ENCODE results near the gene BEAN1. TPM values are rescaled to one million over a fixed set of nuclear protein-coding genes. Genes with fewer than 3 reads are reported as not detected.

Gene BEAN1
- total RNA-seq, 1 experiment from 2014 or later: not detected

DNA sequence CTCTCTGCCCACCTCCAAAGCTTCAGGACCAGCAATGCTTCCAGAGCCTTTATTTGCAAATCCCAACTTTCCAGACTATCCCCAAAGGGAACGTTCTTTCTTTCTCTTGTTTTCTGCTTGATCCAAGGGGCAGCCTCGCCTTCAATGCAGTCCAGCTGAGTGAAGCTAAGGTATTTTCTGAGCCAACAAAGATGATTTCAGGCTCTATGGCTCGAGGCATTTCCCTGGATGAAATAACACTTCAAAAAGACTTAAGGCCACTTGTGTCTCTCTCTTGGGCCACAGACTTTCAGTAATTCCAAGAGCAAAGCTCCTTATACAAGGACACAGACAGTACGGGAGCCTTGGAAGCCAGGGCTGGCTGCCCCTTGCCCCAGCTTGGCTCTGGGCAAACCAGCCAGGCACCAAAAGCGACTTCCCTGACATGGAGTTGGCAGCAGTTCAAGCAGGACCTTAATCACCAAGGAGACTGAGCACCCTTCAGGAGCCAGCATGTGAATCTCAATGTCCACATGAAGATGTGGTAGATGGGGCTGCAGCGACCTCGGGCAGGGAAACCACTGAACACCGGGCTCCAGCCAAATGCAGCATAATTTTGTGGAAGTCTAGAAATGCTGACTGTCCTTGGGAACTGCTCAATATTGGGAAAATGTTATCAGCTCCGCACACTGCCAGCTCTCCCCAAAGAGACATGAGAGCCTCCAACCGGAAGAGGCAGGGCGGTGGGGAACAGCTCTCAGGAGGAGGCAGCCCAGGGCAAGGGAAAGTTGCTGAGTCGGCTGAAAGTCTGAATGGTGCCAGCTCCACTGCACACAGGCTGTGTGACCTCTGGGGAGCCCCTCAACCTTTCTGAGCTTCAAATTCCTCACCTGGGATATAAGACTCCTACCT lies 83.9 kb downstream of the BEAN1 start:
- no peak for DNase-seq (ENCODE audit: low read depth, low spot score)
- intact Hi-C loops (cut with micrococcal nuclease; ENCODE audit: unreplicated experiment): no loop called here
- H3K4me1 ChIP-seq (ENCODE audit: control insufficient read depth, insufficient read depth, low read length): peaks cover 30% of the 10 kb centered on the region

DNA sequence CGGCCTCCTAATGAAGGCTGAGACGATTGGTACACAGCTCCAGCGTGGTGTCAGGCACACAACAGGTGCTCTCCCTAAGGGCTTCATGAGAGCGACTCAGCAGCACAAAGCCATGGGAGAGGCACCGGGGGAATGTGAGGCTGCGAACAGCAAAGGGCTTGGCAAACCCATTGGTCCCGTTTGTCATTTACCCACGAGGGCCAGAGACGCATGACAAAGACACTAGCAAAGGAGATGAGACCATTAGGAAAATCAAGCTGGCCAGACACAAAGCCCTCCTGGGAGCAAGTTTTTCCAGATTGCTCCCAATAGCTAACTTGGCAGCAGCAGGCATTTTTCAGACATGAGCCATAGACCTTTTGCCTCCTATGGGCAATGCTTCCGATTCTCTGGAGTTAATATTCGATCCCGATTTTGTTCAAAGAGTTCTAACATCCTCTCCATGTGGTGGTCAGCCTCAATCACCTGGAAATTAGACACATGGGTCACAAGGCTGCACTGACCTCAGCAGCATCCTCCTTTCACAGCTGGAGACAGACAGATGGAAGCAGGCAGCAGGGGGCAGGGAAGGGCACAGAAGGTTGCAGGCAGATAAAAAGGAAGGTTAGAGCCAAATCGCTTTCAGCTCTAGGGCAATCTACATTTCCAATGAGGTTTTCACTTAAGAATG lies 84.6 kb downstream of the BEAN1 start:
- H3K27me3 ChIP-seq (ENCODE audit: control insufficient read depth, insufficient read depth, low read length): no peaks in the 10 kb centered on the region
- no peaks in the 10 kb centered on the region for H3K36me3 ChIP-seq (ENCODE audit: control insufficient read depth, insufficient read depth, low read length)
- intact Hi-C loops (cut with micrococcal nuclease; ENCODE audit: unreplicated experiment): no loop called here
- no peak for DNase-seq (ENCODE audit: low read depth, low spot score)
- peak overlapping the region; percentile 32 for H3K27ac ChIP-seq (ENCODE audit: low read length)
- CTCF ChIA-PET: interaction anchor here (0.6 kb wide), 1 partner anchor 39 kb away, joined by 4 read pairs; no protein-coding TSS in a partner anchor
- in situ Hi-C loops (cut with HindIII; ENCODE audit: low pct_unique_long_range_greater_than_20kb, low sequenced_read_pairs): no loop called here
- H3K4me1 ChIP-seq (ENCODE audit: control insufficient read depth, insufficient read depth, low read length): peaks cover 36% of the 10 kb centered on the region
- no TSS peak for BruUV-seq (replicated peaks)
- no peak for TF ChIP-seq POLR2AphosphoS5 (IDR thresholded peaks at IDR 0.05; ENCODE audit: low read depth, low read length)
- TF ChIP-seq, protein P1, sequence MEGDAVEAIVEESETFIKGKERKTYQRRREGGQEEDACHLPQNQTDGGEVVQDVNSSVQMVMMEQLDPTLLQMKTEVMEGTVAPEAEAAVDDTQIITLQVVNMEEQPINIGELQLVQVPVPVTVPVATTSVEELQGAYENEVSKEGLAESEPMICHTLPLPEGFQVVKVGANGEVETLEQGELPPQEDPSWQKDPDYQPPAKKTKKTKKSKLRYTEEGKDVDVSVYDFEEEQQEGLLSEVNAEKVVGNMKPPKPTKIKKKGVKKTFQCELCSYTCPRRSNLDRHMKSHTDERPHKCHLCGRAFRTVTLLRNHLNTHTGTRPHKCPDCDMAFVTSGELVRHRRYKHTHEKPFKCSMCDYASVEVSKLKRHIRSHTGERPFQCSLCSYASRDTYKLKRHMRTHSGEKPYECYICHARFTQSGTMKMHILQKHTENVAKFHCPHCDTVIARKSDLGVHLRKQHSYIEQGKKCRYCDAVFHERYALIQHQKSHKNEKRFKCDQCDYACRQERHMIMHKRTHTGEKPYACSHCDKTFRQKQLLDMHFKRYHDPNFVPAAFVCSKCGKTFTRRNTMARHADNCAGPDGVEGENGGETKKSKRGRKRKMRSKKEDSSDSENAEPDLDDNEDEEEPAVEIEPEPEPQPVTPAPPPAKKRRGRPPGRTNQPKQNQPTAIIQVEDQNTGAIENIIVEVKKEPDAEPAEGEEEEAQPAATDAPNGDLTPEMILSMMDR (IDR thresholded peaks at IDR 0.05): no peak
- TF ChIP-seq TCF7L2 (IDR thresholded peaks at IDR 0.05; ENCODE audit: low read depth, low read length): 0 out of 2 replicates have a peak, but pooled peaks have one; percentile 14
- H3K4me3 ChIP-seq (ENCODE audit: low read depth in 2 of 2, low read length in 2 of 2): no peak overlapping the region
- no peaks in the 10 kb centered on the region for H3K9me3 ChIP-seq (ENCODE audit: control insufficient read depth, insufficient read depth, low read depth, low read length)
- POLR2A ChIA-PET: no interaction called here
- ATAC-seq: peak; percentile 47; the same call in 1 of the 2 replicates

More for the DNA sequence above, 83.9 kb downstream of the BEAN1 start:
- no peak for ATAC-seq
- H3K9me3 ChIP-seq (ENCODE audit: control insufficient read depth, insufficient read depth, low read depth, low read length): no peaks in the 10 kb centered on the region
- POLR2A ChIA-PET: no interaction called here
- TF ChIP-seq SIN3A (IDR thresholded peaks at IDR 0.05; ENCODE audit: borderline replicate concordance, insufficient read depth, low read depth, low read length) (no peak), POLR2AphosphoS5 (IDR thresholded peaks at IDR 0.05; ENCODE audit: low read depth, low read length) (no peak), TCF7L2 (IDR thresholded peaks at IDR 0.05; ENCODE audit: low read depth, low read length) (no peak)
- TF ChIP-seq, protein P2, sequence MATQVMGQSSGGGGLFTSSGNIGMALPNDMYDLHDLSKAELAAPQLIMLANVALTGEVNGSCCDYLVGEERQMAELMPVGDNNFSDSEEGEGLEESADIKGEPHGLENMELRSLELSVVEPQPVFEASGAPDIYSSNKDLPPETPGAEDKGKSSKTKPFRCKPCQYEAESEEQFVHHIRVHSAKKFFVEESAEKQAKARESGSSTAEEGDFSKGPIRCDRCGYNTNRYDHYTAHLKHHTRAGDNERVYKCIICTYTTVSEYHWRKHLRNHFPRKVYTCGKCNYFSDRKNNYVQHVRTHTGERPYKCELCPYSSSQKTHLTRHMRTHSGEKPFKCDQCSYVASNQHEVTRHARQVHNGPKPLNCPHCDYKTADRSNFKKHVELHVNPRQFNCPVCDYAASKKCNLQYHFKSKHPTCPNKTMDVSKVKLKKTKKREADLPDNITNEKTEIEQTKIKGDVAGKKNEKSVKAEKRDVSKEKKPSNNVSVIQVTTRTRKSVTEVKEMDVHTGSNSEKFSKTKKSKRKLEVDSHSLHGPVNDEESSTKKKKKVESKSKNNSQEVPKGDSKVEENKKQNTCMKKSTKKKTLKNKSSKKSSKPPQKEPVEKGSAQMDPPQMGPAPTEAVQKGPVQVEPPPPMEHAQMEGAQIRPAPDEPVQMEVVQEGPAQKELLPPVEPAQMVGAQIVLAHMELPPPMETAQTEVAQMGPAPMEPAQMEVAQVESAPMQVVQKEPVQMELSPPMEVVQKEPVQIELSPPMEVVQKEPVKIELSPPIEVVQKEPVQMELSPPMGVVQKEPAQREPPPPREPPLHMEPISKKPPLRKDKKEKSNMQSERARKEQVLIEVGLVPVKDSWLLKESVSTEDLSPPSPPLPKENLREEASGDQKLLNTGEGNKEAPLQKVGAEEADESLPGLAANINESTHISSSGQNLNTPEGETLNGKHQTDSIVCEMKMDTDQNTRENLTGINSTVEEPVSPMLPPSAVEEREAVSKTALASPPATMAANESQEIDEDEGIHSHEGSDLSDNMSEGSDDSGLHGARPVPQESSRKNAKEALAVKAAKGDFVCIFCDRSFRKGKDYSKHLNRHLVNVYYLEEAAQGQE (IDR thresholded peaks at IDR 0.05; ENCODE audit: insufficient read depth in 1 of 2, low read depth in 2 of 2, low read length in 1 of 2): no peak
- TF ChIP-seq, protein P1 (IDR thresholded peaks at IDR 0.05): no peak
- in situ Hi-C loops (cut with HindIII; ENCODE audit: low pct_unique_long_range_greater_than_20kb, low sequenced_read_pairs): no loop called here
- no peak overlapping the region for H3K4me3 ChIP-seq (ENCODE audit: low read depth in 2 of 2, low read length in 2 of 2)
- CTCF ChIA-PET: no interaction called here
- H3K27ac ChIP-seq (ENCODE audit: low read length): peak overlapping the region; percentile 32
- H3K36me3 ChIP-seq (ENCODE audit: control insufficient read depth, insufficient read depth, low read length): no peaks in the 10 kb centered on the region
- no TSS peak for BruUV-seq (replicated peaks)
- no peaks in the 10 kb centered on the region for H3K27me3 ChIP-seq (ENCODE audit: control insufficient read depth, insufficient read depth, low read length)

Data from Panc1 (cell line).